GM19438 (cell line): Measurements from ENCODE around the gene TCF3.
"Not testable (repeated sequence)": the region's sequence is repeated elsewhere in the genome, so short reads cannot be mapped to it uniquely, and the experiment has no call there.

Experiments
- ATAC-seq: cut with Tn5 transposase; IDR thresholded peaks from one replicate; pipeline ENCODE4 v1.9.1; 2021; ENCODE audit warnings: low read depth; ENCODE audit not compliant: unreplicated experiment

The TCF3 gene

GRCh38 chr19:1673645-1674292, 21.4 kb upstream of the TCF3 start:
- no peak for ATAC-seq

GRCh38 chr19:1672769-1673644, 20.6 kb upstream of the TCF3 start:
- ATAC-seq = no peak

- no peak for ATAC-seq
These were observed 19.8 kb upstream of the TCF3 start for GRCh38 chr19:1672038-1672768.

GRCh38 chr19:1671716-1672037, 19.3 kb upstream of the TCF3 start:
- no peak for ATAC-seq

- not testable (repeated sequence) for ATAC-seq
These were observed 18.3 kb upstream of the TCF3 start for GRCh38 chr19:1670747-1671146.

- ATAC-seq = no peak
These were observed 16.3 kb upstream of the TCF3 start for GRCh38 chr19:1668486-1669270.

GRCh38 chr19:1668048-1668485, 15.7 kb upstream of the TCF3 start:
- ATAC-seq = no peak

GRCh38 chr19:1665565-1666047, 13.2 kb upstream of the TCF3 start:
- no peak for ATAC-seq

- ATAC-seq = no peak
These were observed 11.4 kb upstream of the TCF3 start for GRCh38 chr19:1663852-1664251.

- not testable (repeated sequence) for ATAC-seq
These were observed 10.8 kb upstream of the TCF3 start for GRCh38 chr19:1663227-1663626.

GRCh38 chr19:1661995-1662394, 9.6 kb upstream of the TCF3 start:
- ATAC-seq = no peak

- no peak for ATAC-seq
These were observed 6.6 kb upstream of the TCF3 start for GRCh38 chr19:1659084-1659427.

GRCh38 chr19:1658150-1659083, 6.0 kb upstream of the TCF3 start:
- no peak for ATAC-seq

GRCh38 chr19:1657746-1658145, 5.3 kb upstream of the TCF3 start:
- ATAC-seq = no peak

- no peak for ATAC-seq
These were observed 4.6 kb upstream of the TCF3 start for GRCh38 chr19:1656988-1657536.

GRCh38 chr19:1655987-1656608, 3.7 kb upstream of the TCF3 start:
- ATAC-seq = no peak

- no peak for ATAC-seq
These were observed 2.9 kb upstream of the TCF3 start for GRCh38 chr19:1655131-1655981.
